Measurements from ENCODE around the gene ENDOU. TPM values are rescaled to one million over a fixed set of nuclear protein-coding genes. Genes with fewer than 3 reads are reported as not detected.
"Not testable (repeated sequence)": the region's sequence is repeated elsewhere in the genome, so short reads cannot be mapped to it uniquely, and the experiment has no call there.

ENDOU gene
- total RNA-seq, 1 experiment from 2014 or later = not detected

DNA sequence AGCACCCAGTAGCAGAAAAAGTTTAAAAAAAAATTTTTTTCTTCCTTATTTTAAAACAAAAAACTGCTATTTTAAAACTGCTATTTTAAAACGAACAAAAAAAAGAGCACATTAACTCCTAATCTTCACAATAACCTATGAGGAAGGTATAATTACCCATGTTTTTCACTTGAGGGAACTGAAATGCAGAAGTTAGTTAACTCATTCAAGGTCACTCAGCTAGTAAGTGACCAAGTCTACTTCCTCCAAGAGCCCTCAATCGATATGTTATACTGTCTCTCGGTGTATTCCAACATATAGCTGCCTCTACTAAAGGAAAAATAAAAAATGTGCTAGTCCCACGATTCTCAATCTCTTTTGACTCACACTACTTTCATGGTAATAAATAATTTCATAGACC, 27.2 kb downstream of the ENDOU start:
- DNase-seq (ENCODE audit: low read depth) = no peak

GRCh38 chr12:47689215-47689614, 36.1 kb downstream of the ENDOU start:
- DNase-seq (ENCODE audit: low read depth) = no peak

GRCh38 chr12:47687636-47688035, 37.7 kb downstream of the ENDOU start:
- DNase-seq (ENCODE audit: low read depth) = no peak

GRCh38 chr12:47686645-47687240, 38.5 kb downstream of the ENDOU start:
- DNase-seq (ENCODE audit: low read depth) = peak; percentile 34

DNA sequence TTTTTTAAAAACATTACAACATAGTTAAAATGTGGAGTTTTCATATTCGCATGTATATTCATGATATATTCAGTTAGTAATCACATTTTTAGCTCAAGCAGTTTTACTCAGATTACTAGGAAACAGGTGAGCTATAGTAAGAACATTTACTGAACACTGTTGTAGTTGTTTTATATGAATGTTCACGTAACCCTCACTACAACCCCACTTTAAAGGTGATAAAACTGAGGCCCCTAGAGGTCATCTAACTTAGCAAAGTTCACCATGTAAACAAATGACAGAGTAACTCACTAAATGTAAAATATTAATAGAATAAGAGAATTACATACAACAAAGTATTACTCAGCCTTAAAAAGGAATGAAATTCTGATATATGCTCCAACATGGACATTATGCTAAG, 45.5 kb downstream of the ENDOU start:
- DNase-seq (ENCODE audit: low read depth) = no peak

DNA sequence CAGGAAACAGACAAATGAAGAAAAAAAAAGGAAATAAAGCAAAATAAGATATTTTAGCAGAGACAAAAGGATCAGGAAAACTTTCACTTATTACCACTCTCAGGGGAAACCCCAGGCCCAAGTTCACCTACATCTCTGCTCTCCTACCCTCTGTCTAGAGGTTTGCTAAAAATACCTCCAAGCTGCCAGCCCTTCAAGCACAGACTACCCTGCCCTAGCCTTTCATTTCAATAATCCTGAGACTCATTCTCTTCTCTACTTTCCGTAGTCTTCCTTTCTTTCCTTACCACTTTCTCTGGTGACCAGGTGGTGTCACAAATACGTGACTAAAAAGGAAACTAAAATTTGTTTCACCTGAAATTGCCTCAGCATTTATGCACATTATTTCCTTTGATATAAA, 53.2 kb downstream of the ENDOU start:
- no peak for DNase-seq (ENCODE audit: low read depth)

DNA sequence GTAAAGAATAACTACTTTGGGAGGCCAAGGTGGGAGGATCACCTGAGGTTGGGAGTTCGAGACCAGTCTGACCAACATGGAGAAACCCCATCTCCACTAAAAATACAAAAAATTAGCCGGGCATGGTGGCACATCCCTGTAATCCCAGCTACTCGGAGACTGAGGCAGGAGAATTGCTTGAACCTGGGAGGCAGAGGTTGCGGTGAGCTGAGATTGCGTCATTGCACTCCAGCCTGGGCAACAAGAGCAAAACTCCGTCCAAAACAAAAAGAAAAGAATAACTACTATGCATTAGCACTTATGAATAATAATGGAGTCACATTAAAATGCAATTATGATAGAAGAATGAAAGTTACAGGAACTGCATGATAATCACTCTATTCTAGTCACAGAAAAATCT, 57.4 kb downstream of the ENDOU start:
- DNase-seq (ENCODE audit: low read depth) = not testable (repeated sequence)

Other genes with a start within 250 kb of the ENDOU start
- 20.8 and 25.4 TPM in 2 replicates for gene RPAP3, start 19.5 kb downstream of the ENDOU start, total RNA-seq (2014; rRNA removed; shearing (Covaris generic))
- 3.7 and 4.1 TPM in 2 replicates for gene RAPGEF3, start 33.4 kb upstream of the ENDOU start, total RNA-seq (2014; rRNA removed; shearing (Covaris generic))
- 11.7 and 13.3 TPM in 2 replicates for gene SLC48A1, start 47.7 kb upstream of the ENDOU start, total RNA-seq (2014; rRNA removed; shearing (Covaris generic))
- 36.8 and 40.0 TPM in 2 replicates for gene HDAC7, start 94.4 kb upstream of the ENDOU start, total RNA-seq (2014; rRNA removed; shearing (Covaris generic))
- 3.6 and 6.1 TPM in 2 replicates for gene VDR, start 179.5 kb upstream of the ENDOU start, total RNA-seq (2014; rRNA removed; shearing (Covaris generic))
- gene TMEM106C, start 238.1 kb upstream of the ENDOU start, total RNA-seq (2014; rRNA removed; shearing (Covaris generic)) = 133 and 139 TPM in 2 replicates